ENCODE data around the gene CYP19A1. TPM values are rescaled to one million over a fixed set of nuclear protein-coding genes. Genes with fewer than 3 reads are reported as not detected.

The CYP19A1 gene
- total and polyA plus RNA-seq, 7 donors: 0.10 to 0.71 (median 0.41) TPM; not detected in 4

DNA sequence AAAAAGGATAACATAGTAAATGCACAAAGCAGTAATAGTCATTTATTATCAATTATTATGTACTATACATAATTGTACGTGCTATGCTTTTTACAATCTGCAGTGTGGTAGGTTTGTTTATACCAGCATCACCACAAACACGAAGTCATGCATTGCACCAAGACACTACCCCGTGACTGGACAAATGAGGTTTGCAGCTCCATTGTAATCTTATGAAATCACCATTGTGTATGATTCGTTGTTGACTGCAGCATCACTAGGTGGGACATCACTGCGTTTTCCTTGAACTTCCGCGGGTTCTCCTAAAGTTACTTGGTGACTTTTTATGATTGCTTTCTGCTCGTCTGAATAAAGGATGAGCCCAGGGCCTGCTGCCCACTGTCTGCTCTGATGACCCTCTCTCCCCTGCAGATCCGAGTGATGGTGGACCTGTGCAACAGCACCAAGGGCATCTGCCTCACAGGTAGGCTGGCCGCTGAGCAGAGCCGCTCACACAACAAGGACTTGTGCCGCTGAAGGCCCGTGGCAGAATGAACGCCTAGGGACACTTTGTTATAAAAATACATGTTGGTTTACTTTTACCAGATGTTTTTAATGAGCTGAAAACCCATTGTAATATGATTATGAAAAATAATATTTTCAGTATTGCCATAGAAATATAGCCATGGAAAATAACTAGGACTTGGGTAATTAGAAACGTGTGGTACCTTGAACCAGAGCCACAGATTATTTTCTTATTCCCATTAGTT, 38.8 kb upstream of the CYP19A1 start:
- WGBS, 2 donors: 90 to 93% methylated on average over 15 of the region's 15 CpGs
- intact Hi-C loops (cut with DNase I): no loop called here
- Histone ChIP-seq H3K9me3 (no peaks in the 10 kb centered on the region), H3K36me3 (no peaks in the 10 kb centered on the region), H3K4me1 (peaks cover 0 to 4% (median 0%) of the 10 kb centered on the region in 4 donors), H3K27me3 (no peaks in the 10 kb centered on the region), H3K4me3 (no peak overlapping the region), H3K27ac (no peak overlapping the region)
- no peak for DNase-seq
- TF ChIP-seq, protein P1, sequence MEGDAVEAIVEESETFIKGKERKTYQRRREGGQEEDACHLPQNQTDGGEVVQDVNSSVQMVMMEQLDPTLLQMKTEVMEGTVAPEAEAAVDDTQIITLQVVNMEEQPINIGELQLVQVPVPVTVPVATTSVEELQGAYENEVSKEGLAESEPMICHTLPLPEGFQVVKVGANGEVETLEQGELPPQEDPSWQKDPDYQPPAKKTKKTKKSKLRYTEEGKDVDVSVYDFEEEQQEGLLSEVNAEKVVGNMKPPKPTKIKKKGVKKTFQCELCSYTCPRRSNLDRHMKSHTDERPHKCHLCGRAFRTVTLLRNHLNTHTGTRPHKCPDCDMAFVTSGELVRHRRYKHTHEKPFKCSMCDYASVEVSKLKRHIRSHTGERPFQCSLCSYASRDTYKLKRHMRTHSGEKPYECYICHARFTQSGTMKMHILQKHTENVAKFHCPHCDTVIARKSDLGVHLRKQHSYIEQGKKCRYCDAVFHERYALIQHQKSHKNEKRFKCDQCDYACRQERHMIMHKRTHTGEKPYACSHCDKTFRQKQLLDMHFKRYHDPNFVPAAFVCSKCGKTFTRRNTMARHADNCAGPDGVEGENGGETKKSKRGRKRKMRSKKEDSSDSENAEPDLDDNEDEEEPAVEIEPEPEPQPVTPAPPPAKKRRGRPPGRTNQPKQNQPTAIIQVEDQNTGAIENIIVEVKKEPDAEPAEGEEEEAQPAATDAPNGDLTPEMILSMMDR (IDR thresholded peaks at IDR 0.05): no peak

DNA sequence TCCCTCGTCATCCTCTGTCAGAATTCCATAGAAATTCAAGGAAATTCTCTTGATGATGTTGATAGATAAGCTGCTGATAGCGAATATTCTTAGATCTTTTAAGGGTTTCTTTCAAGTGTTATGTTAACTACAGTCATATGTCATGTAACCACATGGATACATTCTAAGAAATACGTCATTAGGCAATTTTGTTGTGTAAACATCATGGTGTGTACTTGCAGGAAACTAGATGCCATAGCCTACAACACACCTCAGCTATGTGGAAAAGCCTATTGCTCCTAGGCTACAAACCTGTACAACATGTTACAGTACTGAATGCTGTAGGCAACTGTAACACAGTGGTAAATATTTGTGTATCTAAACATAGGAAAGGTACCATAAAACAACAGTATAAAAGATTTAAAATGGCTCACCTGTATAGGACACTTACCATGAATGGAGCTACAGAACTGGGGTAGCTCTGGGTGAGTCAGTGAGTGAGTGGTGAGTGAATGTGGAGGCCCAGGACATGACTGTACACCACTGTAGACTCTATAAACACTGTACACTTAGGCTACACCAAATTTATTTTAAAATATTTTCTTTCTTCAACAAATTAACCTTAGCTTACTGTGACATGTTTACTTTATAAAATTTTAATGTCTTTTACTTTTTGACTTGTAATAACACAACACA, 37.7 kb upstream of the CYP19A1 start:
- TF ChIP-seq POLR2AphosphoS5 (IDR thresholded peaks at IDR 0.05) (no peak), EP300 (IDR thresholded peaks at IDR 0.05) (no peak), POLR2A (IDR thresholded peaks at IDR 0.05) (no peak)
- TF ChIP-seq, protein P1 (IDR thresholded peaks at IDR 0.05): no peak
- intact Hi-C loops (cut with DNase I): no loop called here
- Histone ChIP-seq H3K4me1 (peaks cover 0 to 4% (median 0%) of the 10 kb centered on the region in 4 donors), H3K27ac (no peak overlapping the region), H3K27me3 (no peaks in the 10 kb centered on the region), H3K9me3 (no peaks in the 10 kb centered on the region), H3K4me3 (no peak overlapping the region), H3K36me3 (no peaks in the 10 kb centered on the region)
- no peak for DNase-seq
- WGBS, 2 donors: 67 to 80% methylated on average over 3 of the region's 3 CpGs

DNA sequence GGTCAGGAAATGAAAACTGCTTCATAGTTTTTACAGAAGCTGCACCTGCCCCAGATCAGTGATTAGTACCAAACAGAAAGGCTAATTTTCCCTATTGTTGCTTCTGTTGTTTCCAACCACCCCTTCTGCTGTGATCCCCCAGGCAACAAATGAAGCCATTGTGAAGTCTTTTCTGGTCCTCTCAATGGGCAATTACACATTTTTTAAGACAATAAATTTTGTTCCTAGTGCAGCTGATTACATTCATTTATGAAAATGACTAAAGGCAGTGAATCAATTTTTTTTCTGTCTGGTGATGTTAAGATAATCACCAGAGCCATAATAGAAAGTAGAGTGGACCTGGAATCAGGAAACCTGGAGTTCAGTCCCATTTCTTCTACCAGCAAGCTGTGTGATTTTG, 35.7 kb upstream of the CYP19A1 start:
- Histone ChIP-seq H3K36me3 (no peaks in the 10 kb centered on the region), H3K9me3 (no peaks in the 10 kb centered on the region), H3K4me3 (no peak overlapping the region), H3K27me3 (no peaks in the 10 kb centered on the region), H3K27ac (no peak overlapping the region), H3K4me1 (peaks cover 0 to 3% (median 0%) of the 10 kb centered on the region in 4 donors)
- TF ChIP-seq, protein P1 (IDR thresholded peaks at IDR 0.05): no peak
- no peak for TF ChIP-seq EP300 (IDR thresholded peaks at IDR 0.05)
- TF ChIP-seq POLR2AphosphoS5 (IDR thresholded peaks at IDR 0.05): no peak
- TF ChIP-seq POLR2A (IDR thresholded peaks at IDR 0.05): no peak
- DNase-seq: no peak
- intact Hi-C loops (cut with DNase I): no loop called here

DNA sequence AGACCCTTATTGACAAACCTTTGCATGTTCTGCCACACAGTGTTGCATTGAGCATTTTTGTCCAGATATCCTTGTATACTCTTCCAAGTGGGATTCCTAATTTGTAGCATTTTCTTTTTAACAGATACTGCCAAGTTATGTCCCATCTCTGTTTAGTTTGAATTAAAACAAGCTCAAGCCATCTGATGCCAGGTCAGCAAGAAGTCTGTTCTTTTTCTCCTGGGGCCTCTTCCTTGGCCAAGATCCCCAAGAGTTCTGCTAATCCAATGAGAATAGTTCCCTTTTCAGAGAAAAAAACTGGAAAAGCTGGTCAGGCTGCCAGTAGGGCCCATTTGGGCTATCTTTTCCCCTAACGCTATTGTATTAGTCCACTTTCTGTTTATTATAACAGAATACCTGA, 32.9 kb upstream of the CYP19A1 start:
- Histone ChIP-seq H3K9me3 (no peaks in the 10 kb centered on the region), H3K27me3 (no peaks in the 10 kb centered on the region), H3K36me3 (no peaks in the 10 kb centered on the region), H3K4me3 (no peak overlapping the region), H3K4me1 (peaks cover 0 to 10% (median 5%) of the 10 kb centered on the region in 4 donors), H3K27ac (no peak overlapping the region)
- intact Hi-C loops (cut with DNase I): no loop called here
- TF ChIP-seq, protein P1 (IDR thresholded peaks at IDR 0.05): no peak
- TF ChIP-seq POLR2A (IDR thresholded peaks at IDR 0.05) (no peak), EP300 (IDR thresholded peaks at IDR 0.05) (no peak), POLR2AphosphoS5 (IDR thresholded peaks at IDR 0.05) (no peak)
- 77 to 85% methylated on average over 1 of the region's 1 CpG for WGBS, 2 donors
- no peak for DNase-seq

Measured in sigmoid colon (tissue), 7 donors.